Measurements from ENCODE around the gene TRIM6.
"Not testable (repeated sequence)": the region's sequence is repeated elsewhere in the genome, so short reads cannot be mapped to it uniquely, and the experiment has no call there.

Gene TRIM6

GRCh38 chr11:5603326-5603725 is 6.9 kb downstream of the TRIM6 start:
- DNase-seq (ENCODE audit: extremely low read depth in 1 of 2, low read depth in 1 of 2) = no peak

- no peak for DNase-seq (ENCODE audit: extremely low read depth in 1 of 2, low read depth in 1 of 2)
Observed at GRCh38 chr11:5604896-5605295, 8.5 kb downstream of the TRIM6 start.

DNA sequence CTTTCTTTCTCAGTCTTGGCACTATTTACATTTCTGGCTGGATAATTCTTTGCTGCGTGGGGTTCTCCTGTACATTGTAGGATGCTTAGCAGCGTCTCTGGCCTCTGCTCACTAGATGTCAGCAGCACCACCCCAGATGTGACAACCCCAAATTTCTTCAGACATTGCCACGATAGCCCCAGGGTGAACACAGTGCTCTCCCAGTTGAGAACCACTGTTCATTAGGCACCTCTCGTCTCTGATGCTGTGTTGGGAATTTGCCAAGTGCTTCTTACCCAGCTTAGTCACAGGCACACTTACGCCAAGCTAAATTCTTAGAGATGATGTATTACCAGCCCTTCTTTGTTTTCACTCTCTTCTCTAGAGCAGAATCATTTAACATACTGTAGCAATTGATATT is 9.4 kb downstream of the TRIM6 start:
- DNase-seq (ENCODE audit: extremely low read depth in 1 of 2, low read depth in 1 of 2) = no peak

- no peak for DNase-seq (ENCODE audit: extremely low read depth in 1 of 2, low read depth in 1 of 2)
Observed at GRCh38 chr11:5608808-5609207, 12.4 kb downstream of the TRIM6 start.

DNA sequence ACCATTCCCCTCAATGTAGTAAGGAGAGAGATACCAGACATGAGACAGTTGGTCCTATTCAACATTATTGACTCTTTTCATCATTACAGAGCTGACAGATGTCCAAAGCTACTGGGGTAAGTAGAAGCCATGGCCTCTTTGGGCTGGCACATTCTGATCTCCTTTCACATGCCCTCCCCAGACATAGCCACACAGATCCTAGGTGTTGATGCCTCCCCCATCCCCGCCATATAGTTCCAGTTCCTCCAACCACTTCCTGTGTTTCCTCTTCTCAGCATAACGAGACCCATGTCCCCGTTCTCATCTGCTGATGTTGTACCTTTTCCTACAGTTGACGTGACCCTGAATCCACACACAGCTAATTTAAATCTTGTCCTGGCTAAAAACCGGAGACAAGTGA is 14.0 kb downstream of the TRIM6 start:
- no peak for DNase-seq (ENCODE audit: extremely low read depth in 1 of 2, low read depth in 1 of 2)

DNA sequence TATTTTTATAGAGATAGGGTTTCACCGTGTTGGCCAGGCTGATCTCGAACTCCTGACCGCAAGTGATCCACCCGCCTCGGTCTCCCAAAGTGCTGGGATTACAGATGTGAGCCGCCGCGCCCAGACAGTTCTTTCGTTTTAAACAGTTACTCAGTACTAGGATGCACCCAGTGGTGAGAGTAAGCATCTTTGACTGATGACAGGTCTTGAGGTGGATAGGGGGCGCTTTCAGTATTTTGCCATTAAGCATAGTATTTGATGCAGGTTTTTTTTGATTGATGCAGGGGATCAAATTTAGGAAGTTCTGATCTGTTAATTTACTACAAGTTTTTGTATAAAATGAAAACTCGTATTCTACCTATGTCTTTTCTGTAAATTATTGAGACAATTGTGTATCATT is 15.2 kb downstream of the TRIM6 start:
- no peak for DNase-seq (ENCODE audit: extremely low read depth in 1 of 2, low read depth in 1 of 2)

GRCh38 chr11:5618807-5619206 is 22.4 kb downstream of the TRIM6 start:
- DNase-seq (ENCODE audit: extremely low read depth in 1 of 2, low read depth in 1 of 2) = no peak

GRCh38 chr11:5620651-5621521 is 24.4 kb downstream of the TRIM6 start:
- DNase-seq (ENCODE audit: extremely low read depth in 1 of 2, low read depth in 1 of 2) = no peak

- no peak for DNase-seq (ENCODE audit: extremely low read depth in 1 of 2, low read depth in 1 of 2)
Observed at GRCh38 chr11:5621580-5621979, 25.1 kb downstream of the TRIM6 start.

DNA sequence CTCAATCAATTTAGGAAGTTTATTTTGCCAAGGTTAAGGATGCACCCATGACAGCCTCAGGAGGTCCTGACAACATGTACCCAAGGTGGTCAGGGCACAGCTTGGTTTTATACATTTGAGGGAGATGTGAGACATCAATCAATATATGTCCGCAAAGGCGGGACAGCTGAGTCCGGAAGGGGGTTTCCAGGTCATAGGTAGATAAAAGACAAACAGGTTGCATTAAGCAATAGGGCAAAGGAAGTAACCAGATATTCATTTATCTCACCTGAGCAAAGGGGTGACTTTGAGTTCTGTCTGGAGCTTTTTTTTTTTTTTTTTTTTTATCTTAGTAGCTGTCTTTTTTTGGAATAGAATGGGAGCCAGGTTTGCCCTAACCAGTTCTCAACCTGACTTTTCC is 26.4 kb downstream of the TRIM6 start:
- DNase-seq (ENCODE audit: extremely low read depth in 1 of 2, low read depth in 1 of 2) = no peak

- peak; percentile 13 to 23 for DNase-seq (ENCODE audit: extremely low read depth in 1 of 2, low read depth in 1 of 2)
Observed at GRCh38 chr11:5624489-5625279, 28.2 kb downstream of the TRIM6 start, which contains the start of gene TRIM34. TSS of gene TRIM34 (plus strand) at chr11:5625001. CDS start at chr11:5632332, 7,331 bp downstream.

DNA sequence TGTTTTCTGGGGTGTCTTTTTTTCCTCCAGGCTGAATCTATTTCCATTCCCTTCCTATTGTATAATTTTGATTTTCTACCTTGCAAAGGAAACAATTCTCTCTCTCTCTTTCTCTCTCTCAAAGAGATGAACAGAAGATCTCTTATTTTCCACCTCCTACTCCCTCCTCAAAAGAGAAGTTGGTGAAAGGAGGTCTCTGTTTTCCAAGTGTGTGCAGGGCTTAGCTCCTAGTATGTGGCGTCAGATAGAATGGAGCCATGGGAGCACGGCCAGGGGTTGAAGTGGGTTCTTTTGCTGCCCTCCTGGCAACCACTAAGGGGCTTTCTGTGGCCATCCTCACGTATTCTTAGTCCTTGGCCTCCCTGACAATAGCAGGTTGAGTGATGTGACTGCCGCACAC is 28.8 kb downstream of the TRIM6 start:
- DNase-seq (ENCODE audit: extremely low read depth in 1 of 2, low read depth in 1 of 2) = no peak

GRCh38 chr11:5626196-5626595 is 29.8 kb downstream of the TRIM6 start:
- DNase-seq (ENCODE audit: extremely low read depth in 1 of 2, low read depth in 1 of 2) = no peak

DNA sequence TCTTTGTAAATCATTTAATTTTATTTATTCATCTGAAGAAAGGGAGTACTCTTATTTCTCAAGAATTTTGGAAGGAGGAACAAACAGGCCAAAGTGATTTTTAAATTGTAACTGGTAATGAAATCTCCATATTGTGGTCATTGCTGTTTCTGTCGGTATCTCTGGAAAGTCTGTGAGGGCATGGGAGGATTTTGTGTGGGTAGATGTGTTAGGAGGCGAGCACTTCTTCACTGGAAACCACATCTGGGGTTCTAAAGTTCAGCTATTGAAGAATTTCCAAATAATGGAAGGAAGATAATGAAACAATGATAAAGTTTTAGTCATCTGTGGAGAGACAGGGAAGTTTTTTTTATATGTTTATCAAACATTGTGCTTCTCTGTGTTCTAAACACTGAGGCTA is 35.0 kb downstream of the TRIM6 start:
- no peak for DNase-seq (ENCODE audit: extremely low read depth in 1 of 2, low read depth in 1 of 2)

DNA sequence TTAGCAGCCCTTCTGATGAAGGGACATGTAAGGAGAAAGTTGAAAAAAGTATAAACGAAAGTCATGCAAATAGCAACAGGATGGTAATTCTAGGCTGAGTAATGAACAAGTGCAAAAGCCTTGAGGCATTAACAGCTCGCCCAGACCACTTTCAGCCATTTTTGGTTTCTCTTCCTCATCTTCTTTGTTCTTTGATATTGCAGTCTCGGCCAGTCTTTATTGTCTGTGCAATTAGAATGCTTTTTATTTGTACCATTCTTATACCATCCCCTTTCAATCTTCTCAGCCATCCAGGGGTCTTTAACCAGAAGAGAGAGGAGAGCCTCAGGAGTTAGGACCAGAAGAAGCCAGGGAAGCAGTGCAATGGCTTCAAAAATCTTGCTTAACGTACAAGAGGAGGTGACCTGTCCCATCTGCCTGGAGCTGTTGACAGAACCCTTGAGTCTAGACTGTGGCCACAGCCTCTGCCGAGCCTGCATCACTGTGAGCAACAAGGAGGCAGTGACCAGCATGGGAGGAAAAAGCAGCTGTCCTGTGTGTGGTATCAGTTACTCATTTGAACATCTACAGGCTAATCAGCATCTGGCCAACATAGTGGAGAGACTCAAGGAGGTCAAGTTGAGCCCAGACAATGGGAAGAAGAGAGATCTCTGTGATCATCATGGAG is 35.7 kb downstream of the TRIM6 start:
- no peak for DNase-seq (ENCODE audit: extremely low read depth in 1 of 2, low read depth in 1 of 2)

- no peak for DNase-seq (ENCODE audit: extremely low read depth in 1 of 2, low read depth in 1 of 2)
Observed at GRCh38 chr11:5639953-5640352, 43.5 kb downstream of the TRIM6 start.

GRCh38 chr11:5643585-5643984 is 47.1 kb downstream of the TRIM6 start:
- no peak for DNase-seq (ENCODE audit: extremely low read depth in 1 of 2, low read depth in 1 of 2)

DNA sequence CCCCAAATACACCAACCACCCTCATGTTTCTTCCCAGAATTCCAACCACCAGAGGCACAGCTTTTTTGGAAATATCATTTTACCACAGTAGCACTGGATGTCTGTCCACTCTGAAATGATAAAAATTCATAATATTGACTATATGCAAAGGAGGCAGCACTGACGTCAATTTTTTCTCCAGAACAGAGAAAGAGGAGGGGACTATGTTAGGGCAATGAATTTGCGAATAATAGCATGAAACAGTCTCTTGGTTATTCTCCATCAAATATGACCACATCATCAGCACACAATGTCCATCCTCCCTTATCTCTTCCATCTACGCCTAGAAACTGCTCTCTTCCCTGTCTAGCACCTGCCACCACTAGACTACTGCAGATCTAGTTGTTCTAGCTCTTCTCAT is 49.7 kb downstream of the TRIM6 start:
- no peak for DNase-seq (ENCODE audit: extremely low read depth in 1 of 2, low read depth in 1 of 2)

DNA sequence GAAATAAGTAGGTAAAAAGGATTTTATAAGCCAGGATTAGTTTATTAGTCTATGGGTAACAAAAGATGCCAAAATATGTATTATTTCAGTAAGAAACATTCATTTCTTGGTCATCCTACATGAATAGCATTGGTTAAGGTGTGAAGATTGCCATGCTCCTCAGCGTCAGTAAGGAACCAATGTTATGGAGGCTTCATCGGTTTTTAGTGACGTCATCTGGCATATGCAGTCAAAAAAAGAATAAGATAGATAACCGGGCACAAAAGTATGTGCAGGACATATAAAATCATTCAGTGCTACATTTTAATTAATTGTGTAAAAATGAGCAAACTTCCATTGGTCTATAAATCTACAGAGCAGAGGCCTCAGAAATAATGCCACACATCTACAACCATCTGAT is 59.0 kb downstream of the TRIM6 start:
- DNase-seq (ENCODE audit: extremely low read depth in 1 of 2, low read depth in 1 of 2) = no peak

DNA sequence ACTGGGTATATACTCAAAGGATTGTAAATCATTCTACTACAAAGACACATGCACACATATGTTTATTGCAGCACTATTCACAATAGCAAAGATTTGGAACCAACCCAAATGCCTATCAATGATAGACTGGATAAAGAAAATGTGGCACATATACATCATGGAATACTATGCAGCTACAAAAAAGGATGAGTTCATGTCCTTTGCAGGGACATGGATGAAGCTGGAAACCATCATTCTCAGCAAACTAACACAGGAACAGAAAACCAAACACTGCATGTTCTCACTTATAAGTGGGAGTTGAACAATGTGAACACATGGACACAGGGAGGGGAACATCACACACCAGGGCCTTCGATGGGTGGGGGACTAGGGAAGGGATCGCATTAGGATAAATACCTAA is 60.5 kb downstream of the TRIM6 start:
- DNase-seq (ENCODE audit: extremely low read depth in 1 of 2, low read depth in 1 of 2) = not testable (repeated sequence)

GRCh38 chr11:5658318-5658717 is 61.9 kb downstream of the TRIM6 start:
- DNase-seq (ENCODE audit: extremely low read depth in 1 of 2, low read depth in 1 of 2) = no peak
